Measurements from ENCODE around the gene LAPTM5.

LAPTM5 gene

GRCh38 chr1:30762930-30763650 is 5.5 kb upstream of the LAPTM5 start:
- Mint-ChIP-seq H3K4me3 (peak overlapping the region; percentile 43), H3K9me3 (no peaks in the 10 kb centered on the region), H3K36me3 (ENCODE audit: insufficient read depth) (peaks cover 14% of the 10 kb centered on the region), H3K4me1 (peaks cover 44% of the 10 kb centered on the region), H3K27me3 (no peaks in the 10 kb centered on the region), H3K27ac (ENCODE audit: low read depth) (peak overlapping the region; percentile 67)
- no peak for ATAC-seq (replicated peaks; ENCODE audit: extremely low read depth, poor library complexity, severe bottlenecking)
- DNase-seq (ENCODE audit: low spot score in 2 of 2), result no peak

- Mint-ChIP-seq H3K27ac (ENCODE audit: low read depth) (peak overlapping the region; percentile 67), H3K4me3 (peak overlapping the region; percentile 43), H3K4me1 (peaks cover 49% of the 10 kb centered on the region), H3K27me3 (no peaks in the 10 kb centered on the region), H3K36me3 (ENCODE audit: insufficient read depth) (peaks cover 17% of the 10 kb centered on the region), H3K9me3 (no peaks in the 10 kb centered on the region)
- ATAC-seq (replicated peaks; ENCODE audit: extremely low read depth, poor library complexity, severe bottlenecking) (no peak), DNase-seq (ENCODE audit: low spot score in 2 of 2) (no peak)
These were observed 4.8 kb upstream of the LAPTM5 start for GRCh38 chr1:30762152-30762929.

DNA sequence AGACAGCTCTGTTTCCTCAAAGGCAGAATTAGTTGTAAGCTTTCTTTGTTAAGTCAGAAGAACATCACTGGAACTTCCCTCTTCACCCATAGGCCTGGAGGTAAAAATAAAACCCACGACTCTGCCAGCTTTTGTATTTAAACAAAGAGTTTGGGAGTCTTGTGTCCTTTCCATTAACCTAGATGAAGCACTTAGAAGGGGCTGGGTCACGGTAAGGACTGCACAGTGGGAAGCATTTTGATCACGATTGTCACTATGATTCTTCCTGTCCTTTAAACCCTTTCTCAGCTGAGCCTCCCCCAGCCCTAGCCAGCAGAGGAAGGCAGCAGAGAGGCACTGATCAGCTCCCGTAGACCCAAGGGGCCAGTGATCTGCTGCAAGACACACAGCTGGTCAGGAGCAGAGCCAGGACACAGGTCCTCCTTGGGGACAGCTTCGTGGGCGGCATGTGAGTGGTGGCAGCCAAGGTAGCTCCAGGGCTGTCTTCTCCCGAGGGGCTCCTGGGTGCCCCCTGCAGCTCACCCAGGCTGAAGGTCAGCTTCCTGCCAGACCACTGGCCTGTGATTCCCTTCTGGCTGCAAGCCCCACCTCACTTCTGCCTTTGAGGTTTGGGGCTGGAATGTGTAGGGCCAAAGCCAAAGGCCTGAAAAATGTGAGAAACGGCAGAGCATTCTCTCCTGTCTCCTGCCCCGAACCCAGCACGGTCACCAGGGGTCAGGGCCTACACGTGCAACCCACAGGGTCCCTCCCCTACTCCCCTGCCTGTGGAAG is 4.0 kb upstream of the LAPTM5 start:
- ATAC-seq (replicated peaks; ENCODE audit: extremely low read depth, poor library complexity, severe bottlenecking), result no peak
- Mint-ChIP-seq H3K36me3 (ENCODE audit: insufficient read depth) (peaks cover 25% of the 10 kb centered on the region), H3K27me3 (no peaks in the 10 kb centered on the region), H3K9me3 (no peaks in the 10 kb centered on the region), H3K27ac (ENCODE audit: low read depth) (peak overlapping the region; percentile 62), H3K4me3 (no peak overlapping the region), H3K4me1 (peaks cover 56% of the 10 kb centered on the region)
- no peak for DNase-seq (ENCODE audit: low spot score in 2 of 2)

DNA sequence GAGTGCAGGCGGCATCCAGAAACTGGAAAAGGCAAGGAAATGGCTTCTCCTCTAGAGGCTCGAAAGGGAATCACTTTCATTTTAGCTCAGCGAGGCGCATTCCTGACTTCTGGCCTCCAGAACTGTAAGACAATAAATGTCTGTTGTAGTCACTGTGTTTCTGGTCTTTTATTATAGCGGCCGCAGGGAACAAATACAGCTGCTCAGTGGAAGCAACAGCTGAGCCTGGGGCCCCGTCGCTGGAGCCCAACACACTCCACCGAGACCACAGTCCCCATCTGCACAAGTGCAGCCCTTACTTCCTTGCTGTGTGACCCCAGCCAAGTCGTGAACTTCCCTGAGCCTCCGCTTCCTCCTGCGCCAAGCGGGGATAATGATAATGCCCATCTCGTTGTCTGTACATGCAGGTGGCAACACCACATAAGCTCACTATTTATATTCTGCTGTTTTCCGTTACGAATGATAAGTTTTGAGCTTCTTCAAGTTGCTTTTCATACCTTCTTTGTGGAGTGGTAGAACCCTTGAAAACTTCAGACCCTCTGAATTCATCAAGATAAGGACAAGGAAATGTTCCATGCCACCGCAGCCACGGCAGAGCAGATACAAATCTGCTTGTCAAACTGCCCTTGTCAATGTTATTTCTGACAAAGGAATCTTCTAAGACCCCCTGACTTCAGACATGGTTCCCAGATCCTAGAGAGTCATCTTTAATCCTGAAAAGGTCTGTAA is 3.2 kb upstream of the LAPTM5 start:
- DNase-seq (ENCODE audit: low spot score in 2 of 2) (no peak), ATAC-seq (replicated peaks; ENCODE audit: extremely low read depth, poor library complexity, severe bottlenecking) (no peak)
- no peaks in the 10 kb centered on the region for H3K9me3 Mint-ChIP-seq
- H3K4me3 Mint-ChIP-seq, result peak overlapping the region; percentile 92
- H3K27ac Mint-ChIP-seq (ENCODE audit: low read depth), result peak overlapping the region; percentile 62
- H3K27me3 Mint-ChIP-seq, result no peaks in the 10 kb centered on the region
- peaks cover 27% of the 10 kb centered on the region for H3K36me3 Mint-ChIP-seq (ENCODE audit: insufficient read depth)
- H3K4me1 Mint-ChIP-seq, result peaks cover 63% of the 10 kb centered on the region

- Mint-ChIP-seq H3K9me3 (no peaks in the 10 kb centered on the region), H3K27me3 (no peaks in the 10 kb centered on the region), H3K36me3 (ENCODE audit: insufficient read depth) (peaks cover 37% of the 10 kb centered on the region), H3K4me1 (peaks cover 72% of the 10 kb centered on the region), H3K27ac (ENCODE audit: low read depth) (peak overlapping the region; percentile 93), H3K4me3 (peak overlapping the region; percentile 92)
- ATAC-seq (replicated peaks; ENCODE audit: extremely low read depth, poor library complexity, severe bottlenecking) (peak; percentile 54), DNase-seq (ENCODE audit: low spot score in 2 of 2) (peak; percentile 55 to 80)
These were observed 2.2 kb upstream of the LAPTM5 start for GRCh38 chr1:30759718-30760281.

DNA sequence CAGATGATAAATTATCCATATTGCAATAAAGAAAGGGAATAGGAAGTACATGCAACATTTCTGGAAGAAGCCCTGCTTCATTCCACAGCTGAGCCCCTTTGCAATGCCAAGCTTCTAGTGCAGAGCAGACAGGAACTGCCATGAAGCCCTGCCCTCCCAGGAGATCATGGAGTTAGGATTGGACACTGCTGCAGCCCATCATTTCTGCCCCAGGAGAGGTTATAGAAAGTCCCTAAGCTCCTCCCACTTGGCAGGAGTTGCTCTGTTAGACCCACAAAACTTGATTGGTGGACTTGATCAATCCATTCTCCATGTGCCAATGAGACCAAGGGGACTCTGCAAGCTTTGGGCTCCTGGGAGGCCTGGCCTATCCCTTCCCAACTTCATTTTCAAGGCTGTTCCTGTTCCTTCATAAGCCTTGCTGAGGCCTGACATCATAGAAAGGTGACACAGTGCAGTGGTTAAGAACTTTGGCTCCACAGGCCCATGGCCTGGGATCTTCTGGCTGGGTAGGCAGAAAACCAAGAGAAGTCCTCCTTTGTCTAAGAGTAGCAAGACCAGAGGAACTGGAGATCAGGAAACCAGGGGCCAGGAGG is 1.3 kb upstream of the LAPTM5 start:
- Mint-ChIP-seq H3K36me3 (ENCODE audit: insufficient read depth) (peaks cover 37% of the 10 kb centered on the region), H3K4me3 (peak overlapping the region; percentile 92), H3K27ac (ENCODE audit: low read depth) (peak overlapping the region; percentile 94), H3K4me1 (peaks cover 81% of the 10 kb centered on the region), H3K9me3 (no peaks in the 10 kb centered on the region), H3K27me3 (no peaks in the 10 kb centered on the region)
- ATAC-seq (replicated peaks; ENCODE audit: extremely low read depth, poor library complexity, severe bottlenecking), result no peak
- DNase-seq (ENCODE audit: low spot score in 2 of 2), result no peak

DNA sequence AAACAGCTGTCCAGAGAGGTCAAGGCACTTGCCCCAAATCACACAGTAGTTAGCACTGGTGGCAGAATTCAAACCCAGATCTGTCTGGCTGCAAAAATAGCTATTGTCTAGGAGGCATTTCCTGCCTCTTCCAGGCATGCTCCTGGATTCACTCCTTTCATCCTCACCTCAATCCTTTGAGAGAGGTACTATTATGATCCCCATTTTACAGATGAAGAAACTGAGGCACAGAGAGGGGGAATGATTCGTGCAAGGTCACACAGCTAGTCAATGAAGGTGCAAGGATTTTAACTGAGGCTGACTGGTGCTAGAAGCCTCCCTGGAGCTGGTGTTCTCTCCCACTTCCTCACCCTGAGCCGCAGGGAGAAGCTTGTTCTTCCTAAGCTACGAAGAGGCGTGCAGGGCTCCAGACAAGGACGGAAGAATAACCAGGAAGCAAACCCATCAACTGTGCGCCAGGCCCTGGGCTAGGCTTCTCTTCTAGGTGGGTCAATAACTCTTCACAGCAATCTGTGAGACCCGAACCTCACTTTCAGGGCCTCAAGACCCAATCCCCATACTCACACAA is 631 bp upstream of the LAPTM5 start:
- H3K4me1 Mint-ChIP-seq, result peaks cover 88% of the 10 kb centered on the region
- peaks cover 42% of the 10 kb centered on the region for H3K36me3 Mint-ChIP-seq (ENCODE audit: insufficient read depth)
- DNase-seq (ENCODE audit: low spot score in 2 of 2) (no peak), ATAC-seq (replicated peaks; ENCODE audit: extremely low read depth, poor library complexity, severe bottlenecking) (no peak)
- H3K9me3 Mint-ChIP-seq, result no peaks in the 10 kb centered on the region
- peak overlapping the region; percentile 92 for H3K4me3 Mint-ChIP-seq
- H3K27me3 Mint-ChIP-seq, result no peaks in the 10 kb centered on the region
- peak overlapping the region; percentile 94 for H3K27ac Mint-ChIP-seq (ENCODE audit: low read depth)

DNA sequence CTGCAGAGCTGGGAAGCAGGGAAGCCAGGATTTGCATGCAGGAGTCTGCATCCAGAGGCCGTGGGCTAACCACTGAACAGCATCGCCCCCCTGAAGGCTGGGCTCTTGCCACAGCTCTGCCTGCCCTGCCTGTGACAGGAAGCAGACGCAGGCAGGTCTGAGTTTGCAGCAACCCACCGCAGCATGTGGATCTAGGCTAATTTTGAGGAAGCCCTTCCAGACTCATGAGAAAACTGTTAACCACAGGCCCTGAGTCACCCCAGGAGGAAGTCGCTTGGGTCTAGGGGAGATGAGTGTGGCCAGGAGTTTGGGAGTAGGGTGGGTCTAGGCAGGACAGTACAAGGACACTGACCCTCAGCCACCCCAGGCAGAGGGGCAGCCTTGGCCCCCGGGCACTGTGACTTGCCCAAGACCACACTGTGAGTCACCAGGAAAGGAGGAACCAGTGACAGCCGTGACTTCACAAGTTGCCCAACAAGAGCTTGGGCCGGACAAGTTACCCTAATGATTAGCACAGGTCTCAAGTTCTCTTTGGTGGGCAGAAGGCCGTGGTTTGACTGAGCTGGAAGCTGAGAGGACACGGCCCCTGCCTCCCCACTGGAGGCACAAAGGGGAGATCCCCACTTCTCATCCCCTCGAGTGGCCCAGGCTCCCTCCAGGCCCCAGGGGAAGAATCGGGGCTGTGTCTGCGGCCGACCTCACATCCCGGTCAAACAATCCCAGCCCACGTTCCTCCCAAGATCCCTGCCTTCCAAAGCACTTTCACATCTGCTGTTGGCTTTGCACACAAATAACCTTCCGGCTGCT is 826 bp downstream of the LAPTM5 start:
- Mint-ChIP-seq H3K27me3 (no peaks in the 10 kb centered on the region), H3K27ac (ENCODE audit: low read depth) (peak overlapping the region; percentile 94), H3K4me3 (peak overlapping the region; percentile 92), H3K36me3 (ENCODE audit: insufficient read depth) (peaks cover 49% of the 10 kb centered on the region), H3K9me3 (no peaks in the 10 kb centered on the region), H3K4me1 (peaks cover 90% of the 10 kb centered on the region)
- peak; percentile 69 for ATAC-seq (replicated peaks; ENCODE audit: extremely low read depth, poor library complexity, severe bottlenecking)
- peak; percentile 50 to 77 for DNase-seq (ENCODE audit: low spot score in 2 of 2)

- DNase-seq (ENCODE audit: low spot score in 2 of 2) (no peak), ATAC-seq (replicated peaks; ENCODE audit: extremely low read depth, poor library complexity, severe bottlenecking) (peak; percentile 0)
- Mint-ChIP-seq H3K27ac (ENCODE audit: low read depth) (peak overlapping the region; percentile 94), H3K4me1 (peaks cover 92% of the 10 kb centered on the region), H3K27me3 (no peaks in the 10 kb centered on the region), H3K9me3 (no peaks in the 10 kb centered on the region), H3K36me3 (ENCODE audit: insufficient read depth) (peaks cover 52% of the 10 kb centered on the region), H3K4me3 (peak overlapping the region; percentile 92)
These were observed 1.4 kb downstream of the LAPTM5 start for GRCh38 chr1:30756206-30756544.

- DNase-seq (ENCODE audit: low spot score in 2 of 2), result no peak
- ATAC-seq (replicated peaks; ENCODE audit: extremely low read depth, poor library complexity, severe bottlenecking), result no peak
- Mint-ChIP-seq H3K4me3 (peak overlapping the region; percentile 92), H3K36me3 (ENCODE audit: insufficient read depth) (peaks cover 54% of the 10 kb centered on the region), H3K4me1 (peaks cover 92% of the 10 kb centered on the region), H3K27ac (ENCODE audit: low read depth) (peak overlapping the region; percentile 94), H3K27me3 (no peaks in the 10 kb centered on the region), H3K9me3 (no peaks in the 10 kb centered on the region)
These were observed 1.8 kb downstream of the LAPTM5 start for GRCh38 chr1:30755746-30756145.

GRCh38 chr1:30755334-30755733 is 2.2 kb downstream of the LAPTM5 start:
- Mint-ChIP-seq H3K4me1 (peaks cover 92% of the 10 kb centered on the region), H3K27me3 (no peaks in the 10 kb centered on the region), H3K27ac (ENCODE audit: low read depth) (peak overlapping the region; percentile 94), H3K9me3 (no peaks in the 10 kb centered on the region), H3K4me3 (peak overlapping the region; percentile 92), H3K36me3 (ENCODE audit: insufficient read depth) (peaks cover 57% of the 10 kb centered on the region)
- DNase-seq (ENCODE audit: low spot score in 2 of 2) (no peak), ATAC-seq (replicated peaks; ENCODE audit: extremely low read depth, poor library complexity, severe bottlenecking) (no peak)
